Kidney capillary endothelial cell (primary cell): ENCODE data around the gene MYBBP1A.

ENCODE experiments used
- DNase-seq: peaks from one replicate; pipeline ENCODE4 v3.0.0-alpha.2; 2018; ENCODE audit warnings: low spot score

MYBBP1A gene

GRCh38 chr17:4549781-4550533, 5.2 kb downstream of the MYBBP1A start:
- no peak for DNase-seq

- DNase-seq, result no peak
Observed at GRCh38 chr17:4548721-4549531, 6.3 kb downstream of the MYBBP1A start.

- DNase-seq, result no peak
Observed at GRCh38 chr17:4548061-4548461, 7.1 kb downstream of the MYBBP1A start.

- DNase-seq, result no peak
Observed at GRCh38 chr17:4547118-4547906, 7.9 kb downstream of the MYBBP1A start.

GRCh38 chr17:4545217-4545951, 9.8 kb downstream of the MYBBP1A start:
- DNase-seq, result no peak

- DNase-seq, result no peak
Observed at GRCh38 chr17:4544951-4545216, 10.3 kb downstream of the MYBBP1A start.

- no peak for DNase-seq
Observed at GRCh38 chr17:4544135-4544950, 10.8 kb downstream of the MYBBP1A start.

GRCh38 chr17:4543557-4544026, 11.6 kb downstream of the MYBBP1A start:
- no peak for DNase-seq

- no peak for DNase-seq
Observed at GRCh38 chr17:4542726-4543191, 12.4 kb downstream of the MYBBP1A start.

GRCh38 chr17:4542003-4542725, 13.0 kb downstream of the MYBBP1A start:
- DNase-seq, result no peak

GRCh38 chr17:4541328-4542002, 13.7 kb downstream of the MYBBP1A start:
- no peak for DNase-seq

GRCh38 chr17:4540687-4541327, 14.4 kb downstream of the MYBBP1A start:
- DNase-seq, result no peak

- no peak for DNase-seq
Observed at GRCh38 chr17:4540224-4540651, 14.9 kb downstream of the MYBBP1A start.

GRCh38 chr17:4539576-4540223, 15.5 kb downstream of the MYBBP1A start:
- no peak for DNase-seq

- DNase-seq, result no peak
Observed at GRCh38 chr17:4539025-4539424, 16.2 kb downstream of the MYBBP1A start.

- DNase-seq, result no peak
Observed at GRCh38 chr17:4538236-4539002, 16.8 kb downstream of the MYBBP1A start.

- DNase-seq, result no peak
Observed at GRCh38 chr17:4537451-4538235, 17.5 kb downstream of the MYBBP1A start.
